CMK (cell line): ENCODE data around the gene PARP6.
"Not testable (repeated sequence)": the region's sequence is repeated elsewhere in the genome, so short reads cannot be mapped to it uniquely, and the experiment has no call there.

Experiments used
- DNase-seq: peaks from one replicate; pipeline ENCODE4 v3.0.0-alpha.2; 2010; ENCODE audit warnings: low read depth

The PARP6 gene

DNA sequence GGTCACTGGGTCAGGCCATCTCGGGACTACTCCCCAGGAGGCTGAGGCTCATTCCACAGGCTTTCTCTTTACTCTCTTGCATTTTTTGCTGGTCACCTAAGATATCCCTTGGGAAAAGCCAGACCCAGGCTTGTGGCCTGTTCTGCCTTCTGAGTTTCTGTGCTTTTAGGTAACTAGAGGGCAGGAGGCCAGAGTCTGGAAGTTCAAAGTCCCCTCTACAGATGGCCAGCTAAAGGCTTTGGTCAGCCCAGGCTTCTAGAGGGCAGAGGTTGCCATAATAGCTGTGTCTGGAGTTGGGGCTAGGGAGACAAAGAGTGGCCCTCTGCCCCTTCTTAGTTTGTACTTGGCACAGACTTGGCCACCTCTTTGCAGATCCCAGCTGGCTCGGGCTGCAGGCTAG is 8.4 kb upstream of the PARP6 start:
- no peak for DNase-seq

GRCh38 chr15:72278737-72279136 is 6.4 kb upstream of the PARP6 start:
- no peak for DNase-seq

DNA sequence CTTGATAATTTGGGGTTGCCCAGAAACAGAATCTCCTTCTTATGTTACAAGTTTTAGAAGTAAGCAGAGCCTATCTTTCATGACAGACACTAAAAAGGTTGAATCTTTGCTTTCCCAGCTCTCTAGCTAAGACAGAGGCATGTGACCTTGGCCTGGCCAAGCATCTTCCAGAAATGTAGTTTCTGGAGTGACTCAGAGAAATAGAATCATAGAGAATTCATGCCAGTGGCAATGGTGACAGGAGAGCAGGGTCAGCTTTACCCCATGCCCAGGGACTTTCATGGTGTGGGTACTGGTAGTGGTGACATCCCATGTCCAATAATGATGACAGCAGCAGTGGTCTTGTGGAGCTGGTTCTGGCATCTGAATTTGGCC is 4.0 kb upstream of the PARP6 start:
- no peak for DNase-seq

DNA sequence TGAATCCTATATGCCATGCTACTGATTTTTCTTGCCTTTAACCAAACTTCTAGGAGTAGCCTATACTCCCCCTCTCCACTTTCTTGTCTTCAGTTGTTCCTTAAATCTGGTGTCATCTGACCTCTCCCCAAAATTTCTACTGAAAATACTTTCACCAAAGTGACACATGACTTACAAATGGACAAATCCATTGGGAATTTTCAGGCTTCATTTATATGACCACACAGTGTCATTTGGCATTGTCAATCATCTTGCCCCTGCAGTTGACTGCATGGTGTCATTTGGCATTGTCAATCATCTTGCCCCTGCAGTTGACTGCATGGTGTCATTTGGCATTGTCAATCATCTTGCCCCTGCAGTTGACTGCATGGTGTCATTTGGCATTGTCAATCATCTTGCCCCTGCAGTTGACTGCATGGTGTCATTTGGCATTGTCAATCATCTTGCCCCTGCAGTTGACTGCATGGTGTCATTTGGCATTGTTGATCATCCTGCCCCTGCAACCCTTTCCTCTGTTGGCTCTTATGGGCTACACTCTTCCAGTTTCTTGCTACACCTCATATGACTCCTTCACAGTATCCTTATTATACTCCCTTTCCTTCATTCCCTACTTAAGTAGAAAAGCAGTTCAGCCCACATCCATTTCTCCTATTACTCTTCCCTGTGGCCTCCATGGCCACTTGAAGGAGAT is 3.4 kb upstream of the PARP6 start:
- not testable (repeated sequence) for DNase-seq

DNA sequence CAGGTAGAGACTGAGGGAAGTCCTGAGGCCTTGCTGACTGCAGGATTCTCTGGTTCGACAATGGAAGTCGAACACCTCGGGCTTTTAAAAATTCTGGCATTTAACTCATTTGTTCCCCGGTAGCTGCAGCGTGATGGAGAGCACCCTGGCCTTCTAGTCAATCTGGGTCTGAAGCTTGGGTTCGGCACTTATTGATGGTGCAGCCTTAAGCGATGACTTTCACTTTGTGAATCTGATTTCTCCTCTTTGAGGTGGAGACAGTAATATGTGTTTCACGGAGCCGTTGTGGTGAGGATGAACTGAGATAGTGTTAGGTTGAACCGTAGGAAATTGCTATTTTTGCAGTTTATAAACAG is 621 bp upstream of the PARP6 start:
- DNase-seq = no peak

DNA sequence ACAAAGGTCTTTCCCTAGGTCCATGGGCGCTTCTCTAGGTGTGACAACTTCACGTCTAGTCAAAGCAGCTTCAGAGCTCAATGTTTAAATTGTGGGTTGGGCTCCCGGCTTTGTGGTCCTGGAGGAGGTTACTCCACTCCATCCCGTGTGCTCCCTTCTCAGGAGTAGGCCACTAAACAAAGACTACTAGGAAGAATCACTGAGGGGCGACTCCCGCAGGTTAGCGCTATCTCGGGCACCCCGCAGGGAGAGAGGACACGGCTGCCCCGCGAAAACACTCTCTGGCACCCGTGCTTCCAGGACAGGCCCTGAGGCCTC is 500 bp downstream of the PARP6 start:
- DNase-seq = peak; percentile 21

DNA sequence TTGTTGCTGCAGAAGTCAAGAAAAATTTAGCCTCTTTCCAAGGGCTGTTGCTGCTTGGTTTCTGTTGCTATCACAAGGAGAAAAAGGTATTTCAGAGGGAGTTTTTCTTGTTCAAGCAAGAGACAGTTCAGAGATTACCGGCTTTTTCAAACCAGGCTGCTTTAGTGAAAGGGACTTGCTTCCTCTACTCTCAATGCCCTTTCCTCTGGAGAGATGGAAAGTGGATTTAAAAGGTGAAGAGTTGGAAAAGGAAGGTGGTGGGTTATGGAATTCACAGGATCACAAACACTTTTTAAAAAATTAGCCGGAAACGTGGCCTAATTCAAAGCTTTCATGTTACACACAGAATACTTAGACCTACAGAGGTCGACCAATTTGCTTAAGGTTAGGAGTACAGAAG is 1.1 kb downstream of the PARP6 start:
- DNase-seq = no peak

DNA sequence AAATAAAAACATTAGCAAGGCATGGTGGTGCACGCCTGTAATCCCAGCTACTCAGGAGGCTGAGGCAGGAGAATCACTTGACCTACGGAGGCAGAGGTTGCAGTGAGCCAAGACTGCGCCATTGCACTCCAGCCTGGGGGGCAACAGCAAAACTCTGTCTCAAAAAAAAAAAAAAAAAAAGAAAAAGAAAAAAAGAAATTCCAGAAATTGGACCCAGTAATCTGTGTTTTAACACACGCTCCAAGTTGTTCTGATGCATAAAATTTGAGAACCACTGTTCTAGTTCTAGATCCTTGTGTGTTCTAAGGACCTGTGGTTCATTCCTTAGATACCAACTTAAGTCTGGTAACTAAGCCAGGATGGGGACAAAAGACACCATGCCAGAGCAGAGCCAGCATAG is 2.6 kb downstream of the PARP6 start:
- no peak for DNase-seq

- no peak for DNase-seq
Measured at GRCh38 chr15:72265031-72265430, 7.3 kb downstream of the PARP6 start.

DNA sequence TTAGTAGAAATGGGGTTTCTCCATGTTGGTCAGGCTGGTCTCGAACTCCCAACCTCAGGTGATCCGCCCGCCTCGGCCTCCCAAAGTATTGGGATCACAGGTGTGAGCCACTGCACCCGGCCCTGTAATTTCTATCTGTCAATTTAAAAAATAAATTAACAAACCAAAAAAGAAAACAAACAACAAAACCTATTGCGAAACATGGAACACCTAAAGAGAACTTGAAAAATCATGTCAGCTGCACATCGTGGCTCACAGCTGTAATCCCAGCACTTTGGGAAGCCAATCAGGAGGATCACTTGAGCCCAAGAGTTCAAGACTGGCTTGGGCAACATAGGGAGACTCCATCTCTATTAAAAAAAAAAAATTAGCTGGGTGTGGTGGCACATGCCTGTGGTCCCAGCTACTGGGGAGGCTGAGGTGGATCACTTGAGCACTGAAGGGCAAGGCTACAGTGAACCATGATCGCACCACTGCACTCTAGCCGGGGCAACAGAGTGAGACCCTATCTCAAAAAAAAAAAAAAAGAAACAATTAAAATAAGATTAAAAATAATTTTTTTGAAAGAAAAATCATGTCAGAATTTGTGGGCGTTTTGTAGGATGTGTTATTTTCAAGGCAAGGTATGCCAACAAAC is 19.6 kb downstream of the PARP6 start:
- DNase-seq = no peak

DNA sequence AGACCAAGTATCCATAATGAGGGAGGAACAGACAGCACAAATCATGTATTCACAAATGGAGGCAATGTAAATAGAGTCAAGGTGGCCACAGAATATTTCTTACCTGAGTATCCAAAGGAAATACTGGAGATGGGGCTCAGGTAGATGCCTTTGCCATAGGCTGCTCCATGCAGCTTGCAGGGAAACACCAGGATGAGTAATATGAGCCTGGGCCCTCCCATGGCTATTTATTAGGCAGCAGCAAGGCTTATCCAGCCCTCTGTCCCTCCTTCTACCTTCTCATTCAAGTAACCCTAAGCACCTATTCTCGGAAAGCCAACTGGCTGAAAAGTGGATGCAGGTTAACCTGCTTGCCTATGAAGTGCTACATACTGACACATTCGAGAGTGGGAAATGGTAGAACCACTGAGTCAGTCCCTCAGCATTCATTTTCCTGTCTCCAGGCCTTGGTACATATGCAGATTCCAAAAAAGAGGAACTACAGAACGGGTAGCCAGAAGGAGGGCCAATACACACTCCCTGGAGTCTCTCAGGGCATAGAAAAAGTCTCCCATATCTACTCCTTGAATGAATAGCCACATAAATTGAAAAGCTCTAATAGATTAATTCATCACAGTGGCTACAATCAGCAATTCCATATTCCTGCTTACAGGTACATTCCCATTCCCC is 23.1 kb downstream of the PARP6 start:
- DNase-seq = no peak

DNA sequence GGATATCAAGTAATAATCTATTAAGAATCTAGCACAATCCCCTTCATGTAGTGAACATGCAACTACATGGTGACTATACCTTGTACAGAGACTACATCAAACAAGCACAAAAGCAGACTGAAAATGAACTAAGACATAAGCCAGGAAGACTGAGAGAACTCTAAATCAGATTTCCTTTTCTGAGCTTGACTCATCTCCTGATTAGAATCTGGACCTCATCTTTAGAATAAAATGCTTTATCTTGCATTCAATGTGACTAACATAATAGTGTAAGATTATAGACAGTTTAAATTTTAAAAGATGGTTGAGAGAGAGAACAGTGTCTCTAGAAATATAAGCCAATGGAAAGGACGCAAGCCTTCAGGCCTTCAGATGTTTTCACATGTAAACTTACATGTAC is 23.8 kb downstream of the PARP6 start:
- DNase-seq = no peak

DNA sequence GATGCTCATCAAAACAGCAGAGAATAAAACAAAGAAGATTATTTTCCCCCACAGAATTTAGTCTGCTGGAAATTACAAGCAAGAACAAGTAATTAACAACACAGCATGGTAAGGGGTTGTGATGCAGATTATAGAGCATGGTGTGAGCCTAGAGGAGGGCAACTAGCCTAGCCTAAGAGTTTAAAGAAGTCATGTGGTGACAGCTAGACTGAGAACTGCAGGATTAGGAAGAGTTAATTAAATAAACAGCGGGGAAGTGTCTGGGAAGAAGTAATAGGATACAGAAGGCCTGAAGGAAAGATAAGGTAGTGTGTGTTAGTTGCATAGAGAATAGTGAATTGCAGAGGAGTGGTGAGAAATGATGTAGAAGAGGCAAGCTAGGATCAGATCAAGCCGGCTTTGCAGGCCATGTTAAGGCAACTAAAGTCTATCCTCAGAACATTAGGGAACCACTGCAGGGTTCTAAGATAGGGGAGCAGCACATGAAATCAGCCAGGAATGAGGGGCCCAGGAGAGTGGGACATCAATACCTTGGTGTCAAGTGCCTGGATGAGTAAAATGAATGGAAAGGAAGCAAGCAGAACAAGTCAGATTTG is 29.5 kb downstream of the PARP6 start:
- no peak for DNase-seq

DNA sequence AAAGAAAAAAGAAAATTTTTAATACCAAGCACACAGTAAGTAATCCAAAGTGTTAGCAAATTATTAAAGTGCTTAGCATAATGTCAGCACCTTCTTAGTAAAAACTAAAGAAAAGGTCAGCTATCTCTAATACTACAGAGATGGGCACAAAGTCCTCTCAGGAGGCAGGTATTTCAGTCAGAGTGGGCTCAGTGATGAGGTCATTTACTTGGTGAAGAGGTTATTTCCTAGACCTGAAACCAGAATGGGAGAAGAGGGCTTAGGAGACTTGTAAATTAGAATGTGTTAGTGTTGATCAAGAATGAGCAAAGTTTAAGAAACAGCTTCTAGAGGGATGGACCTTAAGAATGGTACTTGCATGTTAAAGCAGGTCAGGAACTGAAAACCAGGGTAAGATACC is 32.7 kb downstream of the PARP6 start:
- no peak for DNase-seq

DNA sequence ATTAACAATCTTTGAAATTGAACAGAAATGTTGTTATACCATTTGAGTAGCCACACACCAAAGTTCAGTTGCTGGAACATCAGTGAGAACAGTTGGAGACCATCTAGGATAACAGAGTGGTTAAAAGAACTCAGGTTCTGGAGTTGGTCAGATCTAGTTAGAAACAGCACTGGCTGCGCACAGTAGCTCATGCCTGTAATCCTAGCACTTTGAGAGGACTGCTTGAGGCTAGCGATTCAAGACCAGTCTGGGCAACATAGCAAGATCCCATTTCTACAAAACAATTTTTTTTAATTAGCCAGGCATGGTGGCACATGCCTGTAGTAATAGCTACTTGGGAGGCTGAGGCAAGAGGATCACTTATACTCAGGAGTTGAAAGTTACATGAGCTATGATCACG is 33.8 kb downstream of the PARP6 start:
- no peak for DNase-seq

GRCh38 chr15:72237853-72238224 is 34.5 kb downstream of the PARP6 start:
- DNase-seq = no peak

GRCh38 chr15:72237029-72237852 is 35.1 kb downstream of the PARP6 start:
- DNase-seq = peak; percentile 95

GRCh38 chr15:72236381-72237003 is 35.9 kb downstream of the PARP6 start:
- no peak for DNase-seq

- DNase-seq = no peak
Measured at GRCh38 chr15:72235298-72235697, 37.1 kb downstream of the PARP6 start.

GRCh38 chr15:72233769-72234168 is 38.6 kb downstream of the PARP6 start:
- DNase-seq = no peak

GRCh38 chr15:72231833-72232478 is 40.4 kb downstream of the PARP6 start:
- DNase-seq = peak; percentile 91
